Activated T-cell treated with anti-CD3 and anti-CD28 coated beads, Interleukin-2, amount 50 U/mL, for 24 hours (primary cell): ENCODE data around the gene TLR6.

ENCODE experiments used
- DNase-seq: peaks from one replicate; pipeline ENCODE4 v3.0.0-alpha.2; 2020
- H3K27ac Mint-ChIP-seq: 2 replicates; pipeline ENCODE4 v1.8.0; 2020; ENCODE audit warnings: mild to moderate bottlenecking, mixed read lengths
- H3K27me3 Mint-ChIP-seq: 2 replicates; pipeline ENCODE4 v1.8.0; 2020; ENCODE audit warnings: mixed read lengths
- H3K36me3 Mint-ChIP-seq: 2 replicates; pipeline ENCODE4 v1.8.0; 2020; ENCODE audit warnings: low read depth, mixed read lengths
- H3K4me1 Mint-ChIP-seq: 2 replicates; pipeline ENCODE4 v1.8.0; 2020; ENCODE audit warnings: low read depth, mixed read lengths
- H3K4me3 Mint-ChIP-seq: 2 replicates; pipeline ENCODE4 v1.8.0; 2020; ENCODE audit warnings: mild to moderate bottlenecking, moderate library complexity, mixed read lengths
- H3K9me3 Mint-ChIP-seq: 2 replicates; pipeline ENCODE4 v1.8.0; 2020; ENCODE audit warnings: mixed read lengths

Gene TLR6, protein sequence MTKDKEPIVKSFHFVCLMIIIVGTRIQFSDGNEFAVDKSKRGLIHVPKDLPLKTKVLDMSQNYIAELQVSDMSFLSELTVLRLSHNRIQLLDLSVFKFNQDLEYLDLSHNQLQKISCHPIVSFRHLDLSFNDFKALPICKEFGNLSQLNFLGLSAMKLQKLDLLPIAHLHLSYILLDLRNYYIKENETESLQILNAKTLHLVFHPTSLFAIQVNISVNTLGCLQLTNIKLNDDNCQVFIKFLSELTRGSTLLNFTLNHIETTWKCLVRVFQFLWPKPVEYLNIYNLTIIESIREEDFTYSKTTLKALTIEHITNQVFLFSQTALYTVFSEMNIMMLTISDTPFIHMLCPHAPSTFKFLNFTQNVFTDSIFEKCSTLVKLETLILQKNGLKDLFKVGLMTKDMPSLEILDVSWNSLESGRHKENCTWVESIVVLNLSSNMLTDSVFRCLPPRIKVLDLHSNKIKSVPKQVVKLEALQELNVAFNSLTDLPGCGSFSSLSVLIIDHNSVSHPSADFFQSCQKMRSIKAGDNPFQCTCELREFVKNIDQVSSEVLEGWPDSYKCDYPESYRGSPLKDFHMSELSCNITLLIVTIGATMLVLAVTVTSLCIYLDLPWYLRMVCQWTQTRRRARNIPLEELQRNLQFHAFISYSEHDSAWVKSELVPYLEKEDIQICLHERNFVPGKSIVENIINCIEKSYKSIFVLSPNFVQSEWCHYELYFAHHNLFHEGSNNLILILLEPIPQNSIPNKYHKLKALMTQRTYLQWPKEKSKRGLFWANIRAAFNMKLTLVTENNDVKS

DNA sequence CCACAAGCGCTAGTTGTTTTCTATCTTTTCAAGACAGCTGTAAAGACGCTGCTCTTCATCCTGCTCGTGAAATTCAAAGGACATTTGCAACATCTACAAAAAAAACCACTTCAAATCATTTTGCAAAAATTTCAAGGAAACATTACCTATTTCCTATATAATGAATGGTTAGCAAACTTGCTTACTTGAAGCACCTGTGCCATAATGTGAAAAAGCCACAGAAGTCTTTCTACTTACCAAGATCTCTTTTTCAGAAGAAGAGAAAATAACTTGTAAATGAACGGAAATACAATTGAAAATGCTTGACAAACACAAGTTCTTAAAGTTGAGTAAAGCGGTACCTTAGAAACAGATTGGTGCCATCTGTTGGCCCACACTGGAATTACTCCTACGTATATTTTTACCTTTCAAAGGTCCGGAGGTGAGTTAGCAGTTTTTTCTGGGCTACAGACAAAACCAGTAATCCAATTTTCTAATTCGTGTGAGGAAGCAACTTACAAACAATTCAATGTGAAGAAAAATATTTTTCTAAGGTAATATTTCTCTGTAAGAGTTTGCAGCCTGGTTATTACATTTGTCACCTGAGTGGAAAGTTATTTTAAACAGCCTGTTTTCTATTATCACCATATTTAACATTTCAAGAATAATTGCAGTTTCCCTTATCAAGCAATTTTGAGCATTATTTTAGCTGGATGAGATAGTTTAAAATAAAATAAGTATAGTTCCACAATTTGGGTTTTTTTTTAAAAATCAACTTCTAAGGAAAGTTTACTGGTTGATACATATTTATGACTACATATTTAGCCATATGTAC is at the start of gene TLR6:
TSS of gene TLR6 (minus strand) at position 294 of the 814 bp plus-strand sequence. CDS start 27,344 bp downstream, outside the sequence.
- peak within 1 kb of the TSS; percentile 77 for H3K4me3 Mint-ChIP-seq
- H3K4me1 Mint-ChIP-seq, result peaks cover 40% of the 10 kb centered on the region
- H3K27ac Mint-ChIP-seq, result peak within 1 kb of the TSS; percentile 76
- H3K27me3 Mint-ChIP-seq, result no peaks in the 10 kb centered on the region
- no peaks in the 10 kb centered on the region for H3K36me3 Mint-ChIP-seq
- DNase-seq, result no peak
- H3K9me3 Mint-ChIP-seq, result no peaks in the 10 kb centered on the region

- H3K27me3 Mint-ChIP-seq, result no peaks in the 10 kb centered on the region
- peaks cover 4% of the 10 kb centered on the region for H3K4me1 Mint-ChIP-seq
- no peak for DNase-seq
- no peak overlapping the region for H3K4me3 Mint-ChIP-seq
- no peak overlapping the region for H3K27ac Mint-ChIP-seq
- no peaks in the 10 kb centered on the region for H3K36me3 Mint-ChIP-seq
- no peaks in the 10 kb centered on the region for H3K9me3 Mint-ChIP-seq
These were observed 49.2 kb upstream of the TLR6 start for GRCh38 chr4:38905652-38906385.

DNA sequence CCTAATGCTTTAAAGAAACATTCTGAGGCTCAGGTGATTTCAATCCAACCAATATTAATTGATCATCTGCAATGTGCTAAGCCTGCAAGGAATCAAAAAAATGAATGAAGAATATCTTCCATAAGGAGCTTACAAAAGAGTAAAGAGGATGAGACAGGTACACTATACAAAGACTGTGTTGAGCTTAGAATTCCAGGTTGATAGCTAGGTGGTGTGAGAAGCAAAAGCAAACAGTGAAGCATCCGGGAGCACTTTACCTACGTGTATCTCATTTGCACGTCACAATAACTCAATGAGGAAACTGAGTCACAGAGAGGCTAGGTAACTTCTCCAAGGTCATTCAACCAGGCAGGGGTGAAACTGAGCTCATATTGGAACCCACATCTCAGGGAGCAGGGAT is 48.1 kb upstream of the TLR6 start:
- no peaks in the 10 kb centered on the region for H3K36me3 Mint-ChIP-seq
- no peak for DNase-seq
- H3K9me3 Mint-ChIP-seq, result no peaks in the 10 kb centered on the region
- H3K27ac Mint-ChIP-seq, result no peak overlapping the region
- H3K4me1 Mint-ChIP-seq, result peaks cover 4% of the 10 kb centered on the region
- H3K27me3 Mint-ChIP-seq, result no peaks in the 10 kb centered on the region
- no peak overlapping the region for H3K4me3 Mint-ChIP-seq

- Mint-ChIP-seq H3K9me3 (no peaks in the 10 kb centered on the region), H3K27ac (no peak overlapping the region), H3K4me3 (no peak overlapping the region), H3K27me3 (no peaks in the 10 kb centered on the region), H3K4me1 (peaks cover 4% of the 10 kb centered on the region), H3K36me3 (no peaks in the 10 kb centered on the region)
- DNase-seq, result no peak
These were observed 47.6 kb upstream of the TLR6 start for GRCh38 chr4:38904090-38904666.

- Mint-ChIP-seq H3K9me3 (no peaks in the 10 kb centered on the region), H3K27me3 (no peaks in the 10 kb centered on the region), H3K27ac (no peak overlapping the region), H3K4me3 (no peak overlapping the region), H3K4me1 (peaks cover 9% of the 10 kb centered on the region), H3K36me3 (no peaks in the 10 kb centered on the region)
- DNase-seq, result no peak
These were observed 46.1 kb upstream of the TLR6 start for GRCh38 chr4:38902695-38903094.

- DNase-seq, result no peak
- no peak overlapping the region for H3K27ac Mint-ChIP-seq
- no peaks in the 10 kb centered on the region for H3K27me3 Mint-ChIP-seq
- H3K9me3 Mint-ChIP-seq, result no peaks in the 10 kb centered on the region
- H3K4me3 Mint-ChIP-seq, result no peak overlapping the region
- peaks cover 9% of the 10 kb centered on the region for H3K4me1 Mint-ChIP-seq
- H3K36me3 Mint-ChIP-seq, result no peaks in the 10 kb centered on the region
These were observed 45.6 kb upstream of the TLR6 start for GRCh38 chr4:38902221-38902620.

DNA sequence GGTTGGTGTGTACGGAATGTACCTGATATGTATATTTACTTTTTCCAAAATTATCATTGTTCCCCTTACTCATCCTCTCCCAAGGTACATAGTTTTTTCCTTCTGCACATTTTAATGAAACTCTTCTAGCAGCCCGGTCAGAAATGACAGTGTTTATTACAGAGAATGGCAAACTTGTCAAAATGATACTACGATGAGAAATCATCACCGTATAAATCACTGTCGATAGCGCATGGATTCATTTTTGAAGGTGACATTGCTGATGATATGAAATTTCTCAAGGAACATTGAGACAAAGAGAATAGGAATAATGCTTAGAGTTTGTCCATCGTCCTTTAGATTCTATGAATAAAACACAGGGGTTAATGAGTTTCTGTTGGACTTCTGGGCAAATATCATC is 41.6 kb upstream of the TLR6 start:
- H3K4me1 Mint-ChIP-seq, result peaks cover 25% of the 10 kb centered on the region
- DNase-seq, result no peak
- H3K9me3 Mint-ChIP-seq, result no peaks in the 10 kb centered on the region
- no peaks in the 10 kb centered on the region for H3K36me3 Mint-ChIP-seq
- H3K27me3 Mint-ChIP-seq, result no peaks in the 10 kb centered on the region
- H3K27ac Mint-ChIP-seq, result no peak overlapping the region
- no peak overlapping the region for H3K4me3 Mint-ChIP-seq

DNA sequence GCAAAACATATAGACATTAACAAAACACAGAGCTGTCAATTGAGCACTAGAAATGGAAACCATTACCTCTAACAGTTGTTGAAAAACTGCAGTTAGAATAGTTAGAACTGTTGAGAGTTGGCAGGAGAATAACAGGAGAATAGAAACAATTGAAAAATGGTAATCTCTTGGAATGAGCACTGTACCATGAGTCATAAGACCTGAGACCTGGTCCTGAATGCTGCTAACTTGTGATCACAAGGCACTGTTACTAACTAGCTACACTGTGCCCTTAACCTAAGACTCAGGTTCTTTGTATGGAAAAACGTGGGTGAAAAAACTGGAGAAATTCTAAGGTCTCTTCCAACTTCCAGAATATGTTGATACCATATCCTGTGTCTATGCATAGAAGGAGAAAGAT is 40.3 kb upstream of the TLR6 start:
- Mint-ChIP-seq H3K36me3 (no peaks in the 10 kb centered on the region), H3K27me3 (no peaks in the 10 kb centered on the region), H3K9me3 (no peaks in the 10 kb centered on the region), H3K27ac (no peak overlapping the region), H3K4me1 (peaks cover 25% of the 10 kb centered on the region), H3K4me3 (no peak overlapping the region)
- DNase-seq, result no peak

DNA sequence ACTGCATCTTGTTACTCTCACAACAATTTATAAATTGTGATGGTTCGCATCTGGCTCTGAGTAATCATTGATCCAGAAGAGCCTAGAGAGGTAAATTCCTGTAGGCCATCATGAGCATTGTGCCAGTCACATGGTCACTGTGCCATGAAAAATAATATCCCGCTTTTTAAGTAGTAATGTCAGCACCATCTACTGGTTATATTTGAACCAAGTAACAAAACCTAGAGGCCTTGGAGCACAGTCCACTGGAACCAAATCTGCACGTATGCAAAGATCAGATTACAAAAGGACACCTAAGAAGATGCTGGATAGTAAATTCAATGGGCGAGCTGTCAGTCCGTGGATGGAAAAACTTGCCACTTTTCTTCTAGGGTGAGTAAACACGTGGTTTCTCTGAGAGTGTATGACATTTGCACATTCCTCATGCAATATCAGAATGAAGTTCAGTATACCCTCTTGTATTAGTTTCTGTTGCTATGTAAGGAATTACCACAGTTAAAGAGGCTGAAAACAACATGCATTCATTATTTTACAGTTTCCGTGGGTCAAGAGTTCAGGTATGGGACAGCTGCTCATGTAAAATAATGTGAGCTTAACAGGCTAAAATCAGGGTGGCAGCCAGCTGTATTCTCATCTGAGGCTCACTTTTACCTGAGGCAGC is 37.8 kb upstream of the TLR6 start:
- H3K27me3 Mint-ChIP-seq, result no peaks in the 10 kb centered on the region
- no peaks in the 10 kb centered on the region for H3K36me3 Mint-ChIP-seq
- H3K4me1 Mint-ChIP-seq, result peaks cover 37% of the 10 kb centered on the region
- no peak for DNase-seq
- H3K9me3 Mint-ChIP-seq, result no peaks in the 10 kb centered on the region
- H3K4me3 Mint-ChIP-seq, result no peak overlapping the region
- no peak overlapping the region for H3K27ac Mint-ChIP-seq

GRCh38 chr4:38891051-38891983 is 34.7 kb upstream of the TLR6 start:
- no peaks in the 10 kb centered on the region for H3K9me3 Mint-ChIP-seq
- H3K36me3 Mint-ChIP-seq, result no peaks in the 10 kb centered on the region
- H3K4me1 Mint-ChIP-seq, result peaks cover 39% of the 10 kb centered on the region
- no peak overlapping the region for H3K27ac Mint-ChIP-seq
- H3K27me3 Mint-ChIP-seq, result no peaks in the 10 kb centered on the region
- DNase-seq, result no peak
- H3K4me3 Mint-ChIP-seq, result no peak overlapping the region

DNA sequence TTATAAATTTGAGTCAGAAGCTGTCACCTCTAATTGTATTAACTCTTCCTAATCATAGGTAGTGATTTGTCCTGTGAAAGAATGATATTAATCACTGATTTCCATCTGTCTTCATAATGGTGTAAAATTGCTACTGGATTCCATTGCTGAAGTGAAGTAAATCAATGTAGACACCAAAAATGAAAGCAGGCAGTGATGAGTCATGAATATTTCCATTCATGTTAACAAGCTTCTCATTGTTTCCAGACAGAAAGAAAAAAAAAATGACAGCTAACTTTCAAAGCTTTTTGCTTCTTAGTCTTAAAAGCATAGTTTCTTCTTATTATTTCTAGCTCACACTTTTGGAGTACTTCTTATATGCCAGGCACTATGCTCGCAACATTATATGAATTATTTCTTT is 32.5 kb upstream of the TLR6 start:
- Mint-ChIP-seq H3K4me1 (peaks cover 28% of the 10 kb centered on the region), H3K27ac (peak overlapping the region; percentile 91), H3K4me3 (peak overlapping the region; percentile 43), H3K27me3 (no peaks in the 10 kb centered on the region), H3K9me3 (no peaks in the 10 kb centered on the region), H3K36me3 (no peaks in the 10 kb centered on the region)
- DNase-seq, result no peak

DNA sequence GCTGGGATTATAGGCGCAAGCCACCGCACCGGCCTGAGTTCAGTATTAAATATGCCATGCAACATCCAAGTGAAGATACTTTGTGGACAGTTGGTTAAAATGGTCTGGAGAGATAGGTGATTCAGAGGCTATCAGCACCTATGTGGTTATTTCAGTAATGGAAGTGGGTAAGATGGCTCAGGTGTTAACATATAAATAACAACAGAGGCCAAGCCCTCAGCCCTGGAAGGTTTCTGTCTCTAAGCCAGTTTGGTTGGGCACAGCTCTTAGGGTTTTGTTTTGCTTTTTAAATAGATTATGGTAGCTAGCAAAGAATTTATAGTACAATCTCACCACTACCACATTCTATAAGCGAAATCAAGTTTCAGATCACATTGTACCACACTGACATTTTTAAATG is 27.6 kb upstream of the TLR6 start:
- Mint-ChIP-seq H3K27ac (no peak overlapping the region), H3K4me1 (peaks cover 13% of the 10 kb centered on the region), H3K27me3 (no peaks in the 10 kb centered on the region), H3K9me3 (no peaks in the 10 kb centered on the region), H3K36me3 (no peaks in the 10 kb centered on the region), H3K4me3 (no peak overlapping the region)
- no peak for DNase-seq

GRCh38 chr4:38876636-38877035 is 20.0 kb upstream of the TLR6 start:
- Mint-ChIP-seq H3K27ac (no peak overlapping the region), H3K4me3 (no peak overlapping the region), H3K4me1 (no peaks in the 10 kb centered on the region), H3K9me3 (no peaks in the 10 kb centered on the region), H3K27me3 (no peaks in the 10 kb centered on the region), H3K36me3 (no peaks in the 10 kb centered on the region)
- no peak for DNase-seq
